Stimulated activated effector memory CD8-positive, alpha-beta T cell treated with anti-CD3 and anti-CD28 coated beads, Interleukin-12 subunit alpha, Interleukin-12 subunit beta, amount 100 ng/mL, for 72 hours (primary cell): Measurements from ENCODE around the gene PRDM11.

Source experiments
- ATAC-seq: fragments of 150-1000 bp; cut with Tn5 transposase; 2 replicates; pipeline ENCODE4 v1.10.0; 2021
- DNase-seq, 2 donors: peaks; one replicate each; pipeline ENCODE4 v3.0.0; 2021 to 2022; ENCODE audit warnings: low spot score in 2 of 2
- H3K27ac Mint-ChIP-seq: one replicate; pipeline ENCODE4 v1.8.0; 2022; ENCODE audit warnings: mild to moderate bottlenecking, mixed read lengths
- H3K36me3 Mint-ChIP-seq: one replicate; pipeline ENCODE4 v1.8.0; 2022; ENCODE audit warnings: mild to moderate bottlenecking, mixed read lengths
- H3K4me1 Mint-ChIP-seq: one replicate; pipeline ENCODE4 v1.8.0; 2022; ENCODE audit warnings: mixed read lengths
- H3K4me3 Mint-ChIP-seq: one replicate; pipeline ENCODE4 v1.8.0; 2022; ENCODE audit warnings: mild to moderate bottlenecking, mixed read lengths
- H3K9me3 Mint-ChIP-seq: one replicate; pipeline ENCODE4 v1.8.0; 2022; ENCODE audit warnings: mixed read lengths

The PRDM11 gene

DNA sequence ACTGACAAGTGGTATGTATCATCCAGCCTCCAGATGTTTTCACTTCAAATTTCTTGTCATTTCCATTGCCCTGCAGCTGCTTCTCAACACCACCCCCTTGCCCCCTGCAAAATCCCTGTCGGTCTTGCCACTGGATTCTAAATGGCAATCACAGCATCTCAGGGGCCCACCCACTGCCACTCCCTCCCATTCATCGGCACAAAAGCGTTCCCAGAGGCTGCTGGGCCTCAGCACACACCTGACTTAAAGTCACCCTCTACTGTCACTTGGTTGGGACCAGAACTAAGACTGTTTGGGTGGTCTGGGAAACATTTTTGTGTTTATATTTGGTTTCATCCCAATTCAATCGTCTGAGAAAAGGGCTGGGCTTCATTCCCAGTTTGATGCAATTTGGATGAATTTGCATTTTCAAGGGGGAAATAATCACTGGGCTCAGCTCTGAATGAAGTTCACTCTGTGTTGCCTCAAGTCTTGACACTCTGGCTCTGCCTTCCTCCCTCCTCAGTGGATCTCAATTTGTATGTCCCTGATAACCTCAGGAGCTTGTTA is 112.6 kb downstream of the PRDM11 start:
- no peak for DNase-seq
- no peaks in the 10 kb centered on the region for H3K36me3 Mint-ChIP-seq
- H3K4me1 Mint-ChIP-seq: no peaks in the 10 kb centered on the region
- no peak overlapping the region for H3K27ac Mint-ChIP-seq
- H3K4me3 Mint-ChIP-seq: no peak overlapping the region
- no peaks in the 10 kb centered on the region for H3K9me3 Mint-ChIP-seq
- ATAC-seq: no peak

DNA sequence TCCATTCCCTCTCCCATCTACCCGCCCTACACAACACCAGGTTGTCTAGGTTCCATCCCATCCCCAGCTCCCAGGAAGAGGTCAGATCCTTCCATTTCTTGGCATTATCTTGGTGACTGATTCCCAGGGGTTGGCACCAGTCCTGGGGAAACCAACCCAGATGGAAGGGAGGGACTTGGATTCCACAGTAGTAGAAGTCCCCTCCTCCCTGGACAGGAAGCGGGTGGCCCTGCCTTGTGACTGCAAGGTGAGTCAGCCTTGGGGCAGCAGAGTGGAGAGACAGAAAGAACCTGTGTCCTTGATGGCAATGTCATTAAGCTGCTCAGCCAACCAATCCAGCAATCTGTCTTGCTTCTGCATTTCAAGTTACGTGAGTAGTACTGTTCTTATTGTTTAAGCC is 113.2 kb downstream of the PRDM11 start:
- Mint-ChIP-seq H3K36me3 (no peaks in the 10 kb centered on the region), H3K27ac (no peak overlapping the region), H3K4me1 (no peaks in the 10 kb centered on the region), H3K4me3 (no peak overlapping the region), H3K9me3 (no peaks in the 10 kb centered on the region)
- ATAC-seq: no peak
- DNase-seq: no peak

DNA sequence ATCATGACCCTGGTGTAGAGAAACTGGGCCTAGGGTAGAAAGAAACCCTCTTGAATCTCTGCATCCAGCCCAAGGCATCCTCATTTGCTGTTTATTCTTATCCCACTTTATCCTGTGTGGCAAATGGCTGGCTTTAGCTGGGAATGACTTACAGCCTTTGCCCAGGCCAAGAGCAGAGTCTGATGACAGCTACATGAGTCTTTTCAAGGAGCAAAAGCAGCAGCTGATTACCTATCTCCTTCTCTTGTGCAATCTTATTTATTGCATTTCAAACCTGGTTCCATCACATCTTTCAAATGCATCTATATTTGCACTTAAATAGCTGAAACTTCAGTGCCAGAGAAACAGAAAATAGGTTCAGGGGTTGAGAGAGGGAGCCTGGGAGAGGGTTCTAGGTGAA is 113.6 kb downstream of the PRDM11 start:
- ATAC-seq: no peak
- Mint-ChIP-seq H3K27ac (no peak overlapping the region), H3K9me3 (no peaks in the 10 kb centered on the region), H3K4me3 (no peak overlapping the region), H3K36me3 (no peaks in the 10 kb centered on the region), H3K4me1 (no peaks in the 10 kb centered on the region)
- no peak for DNase-seq

DNA sequence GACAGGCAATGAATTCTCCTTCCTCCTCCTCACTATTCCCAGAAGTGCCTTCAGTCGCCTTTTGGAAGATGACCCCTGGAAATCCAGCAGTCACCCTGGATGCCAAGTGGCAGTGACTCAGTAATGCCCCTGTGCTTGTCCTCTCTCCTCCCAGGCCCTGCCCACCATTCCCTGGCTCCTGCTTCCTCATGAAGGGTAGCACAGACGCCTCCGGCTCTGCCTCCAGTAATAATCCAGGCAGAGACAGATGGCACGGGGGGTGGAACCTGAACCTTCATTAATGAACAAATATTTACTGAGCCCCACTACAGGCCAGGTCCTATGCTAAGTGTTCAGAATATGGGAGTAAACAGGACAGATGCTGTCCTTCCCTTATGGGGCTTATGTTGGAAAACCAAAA is 116.5 kb downstream of the PRDM11 start:
- H3K27ac Mint-ChIP-seq: no peak overlapping the region
- H3K4me1 Mint-ChIP-seq: no peaks in the 10 kb centered on the region
- H3K9me3 Mint-ChIP-seq: no peaks in the 10 kb centered on the region
- ATAC-seq: no peak
- H3K4me3 Mint-ChIP-seq: no peak overlapping the region
- DNase-seq: no peak
- no peaks in the 10 kb centered on the region for H3K36me3 Mint-ChIP-seq

DNA sequence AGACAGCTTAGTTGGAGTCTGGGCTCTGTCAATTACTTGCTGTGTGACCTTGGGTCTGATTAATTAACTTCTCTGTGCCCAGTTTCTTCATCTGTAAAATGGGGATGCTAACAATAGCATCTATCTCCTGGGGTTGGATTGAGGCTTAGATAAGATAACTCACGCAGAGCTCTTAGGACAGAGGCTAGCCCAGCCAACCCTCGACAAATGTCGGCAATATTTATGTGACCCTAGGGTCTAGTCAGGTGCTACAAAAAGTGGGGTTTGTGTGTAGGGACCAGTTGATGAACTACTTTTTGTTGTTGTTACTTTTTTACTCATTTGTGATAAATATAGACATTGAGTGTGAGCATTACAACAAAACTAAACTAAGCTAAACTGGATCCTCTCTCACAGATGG is 117.3 kb downstream of the PRDM11 start:
- Mint-ChIP-seq H3K9me3 (no peaks in the 10 kb centered on the region), H3K36me3 (no peaks in the 10 kb centered on the region), H3K27ac (no peak overlapping the region), H3K4me1 (no peaks in the 10 kb centered on the region), H3K4me3 (no peak overlapping the region)
- ATAC-seq (no peak), DNase-seq (no peak)

DNA sequence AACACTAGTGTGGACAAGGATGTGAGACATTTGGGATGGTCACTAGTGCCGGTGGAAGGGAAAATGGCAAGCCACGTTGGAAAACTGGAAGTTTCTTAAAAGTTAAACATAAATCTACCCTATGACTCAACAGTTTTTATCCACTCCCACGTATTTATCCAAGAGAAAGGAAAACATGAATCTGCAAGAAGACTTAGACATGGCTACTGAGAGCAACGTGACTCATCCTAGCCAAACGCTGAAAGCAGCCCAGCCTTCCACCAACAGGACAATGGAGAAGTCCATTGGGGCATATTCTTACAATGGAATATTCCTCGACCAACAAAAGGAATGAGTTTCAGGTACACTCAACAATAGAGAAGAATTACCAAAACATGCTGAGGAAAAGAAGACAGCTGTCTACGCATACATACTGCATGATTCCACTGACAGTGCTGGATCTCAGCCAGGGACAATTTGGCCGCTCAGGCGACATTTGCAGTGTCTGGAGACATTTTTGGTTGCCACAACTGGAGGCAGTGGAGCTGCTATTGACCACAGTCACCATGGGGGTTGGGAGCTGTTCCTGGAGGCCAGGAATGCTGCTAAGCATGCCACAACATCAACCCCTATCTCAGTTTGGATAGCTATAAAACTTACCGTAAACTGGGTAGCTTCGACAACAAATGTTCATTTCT is 118.5 kb downstream of the PRDM11 start:
- DNase-seq: no peak
- H3K4me1 Mint-ChIP-seq: no peaks in the 10 kb centered on the region
- no peak for ATAC-seq
- H3K36me3 Mint-ChIP-seq: no peaks in the 10 kb centered on the region
- H3K4me3 Mint-ChIP-seq: no peak overlapping the region
- no peak overlapping the region for H3K27ac Mint-ChIP-seq
- H3K9me3 Mint-ChIP-seq: no peaks in the 10 kb centered on the region

DNA sequence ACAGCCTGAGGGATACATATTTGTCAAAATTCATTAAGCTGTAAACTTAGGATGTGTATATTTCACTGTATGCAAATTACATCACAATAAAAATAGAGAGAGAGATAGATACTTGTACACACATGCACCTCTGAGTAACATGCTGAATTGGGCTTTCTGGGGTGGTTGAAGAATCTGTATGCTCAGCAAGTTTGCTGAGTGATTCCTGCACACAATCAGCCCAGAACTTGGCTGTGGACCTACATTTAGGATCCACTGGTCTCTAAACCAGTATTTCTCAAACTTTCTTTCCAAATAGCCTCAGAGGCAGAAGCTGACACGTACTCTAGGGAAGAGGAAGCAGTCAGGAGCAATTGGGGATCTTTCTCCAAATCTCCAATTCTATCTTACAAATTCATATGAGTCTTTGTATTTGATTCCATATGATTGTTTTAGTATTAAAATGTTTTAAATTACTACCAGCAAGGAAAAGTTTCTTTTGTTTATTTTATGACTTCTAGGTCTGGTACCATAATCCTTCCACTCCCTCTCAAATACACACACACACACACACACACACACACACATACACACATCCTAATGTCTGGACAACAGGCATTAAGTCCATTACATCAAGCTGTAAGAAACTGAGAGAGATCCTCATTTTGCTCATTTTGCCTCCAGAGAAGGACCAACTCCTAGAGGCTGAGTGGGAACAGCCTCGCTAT is 119.7 kb downstream of the PRDM11 start:
- no peak overlapping the region for H3K4me3 Mint-ChIP-seq
- H3K4me1 Mint-ChIP-seq: no peaks in the 10 kb centered on the region
- H3K27ac Mint-ChIP-seq: no peak overlapping the region
- H3K36me3 Mint-ChIP-seq: no peaks in the 10 kb centered on the region
- ATAC-seq (no peak), DNase-seq (no peak)
- no peaks in the 10 kb centered on the region for H3K9me3 Mint-ChIP-seq

DNA sequence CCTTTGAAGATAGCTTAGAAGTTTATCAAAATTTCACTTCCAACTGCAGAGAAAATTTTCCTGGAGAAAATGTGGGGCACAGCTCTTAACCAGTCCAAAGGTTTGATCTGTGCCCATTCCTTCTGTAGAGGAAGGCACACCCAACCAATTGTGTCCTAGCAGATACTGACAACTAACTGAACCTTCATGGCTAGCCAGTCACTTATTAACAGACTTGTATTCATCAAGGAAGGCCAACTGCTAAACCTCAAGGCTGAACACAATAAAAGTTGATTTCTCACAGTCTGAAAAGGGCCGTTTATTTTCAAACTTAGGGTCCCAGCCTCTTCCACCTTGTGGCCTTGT is 120.2 kb downstream of the PRDM11 start:
- DNase-seq (no peak), ATAC-seq (no peak)
- Mint-ChIP-seq H3K27ac (no peak overlapping the region), H3K36me3 (no peaks in the 10 kb centered on the region), H3K9me3 (no peaks in the 10 kb centered on the region), H3K4me1 (no peaks in the 10 kb centered on the region), H3K4me3 (no peak overlapping the region)

DNA sequence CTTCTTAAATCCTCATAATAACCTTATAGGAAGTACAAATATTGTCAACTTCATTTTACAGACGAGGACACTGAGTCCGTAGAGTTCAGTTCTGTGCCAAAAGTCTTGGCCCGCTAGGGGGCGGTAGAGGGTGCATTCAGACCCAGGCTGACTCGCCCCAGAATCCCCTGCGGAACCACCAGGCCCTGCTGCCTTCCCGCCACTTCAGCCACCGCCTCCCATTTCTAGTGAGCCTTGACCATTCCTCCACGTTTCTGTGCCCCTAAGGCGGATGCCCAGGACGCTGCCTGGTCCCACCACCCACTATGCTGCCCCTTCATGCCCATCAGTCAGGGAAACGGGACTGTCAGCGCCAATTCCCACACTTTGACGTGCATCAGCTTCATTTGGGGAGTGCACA is 120.6 kb downstream of the PRDM11 start:
- no peaks in the 10 kb centered on the region for H3K36me3 Mint-ChIP-seq
- DNase-seq (peak; percentile 14 to 57), ATAC-seq (no peak)
- H3K9me3 Mint-ChIP-seq: no peaks in the 10 kb centered on the region
- H3K4me1 Mint-ChIP-seq: no peaks in the 10 kb centered on the region
- H3K4me3 Mint-ChIP-seq: no peak overlapping the region
- no peak overlapping the region for H3K27ac Mint-ChIP-seq

DNA sequence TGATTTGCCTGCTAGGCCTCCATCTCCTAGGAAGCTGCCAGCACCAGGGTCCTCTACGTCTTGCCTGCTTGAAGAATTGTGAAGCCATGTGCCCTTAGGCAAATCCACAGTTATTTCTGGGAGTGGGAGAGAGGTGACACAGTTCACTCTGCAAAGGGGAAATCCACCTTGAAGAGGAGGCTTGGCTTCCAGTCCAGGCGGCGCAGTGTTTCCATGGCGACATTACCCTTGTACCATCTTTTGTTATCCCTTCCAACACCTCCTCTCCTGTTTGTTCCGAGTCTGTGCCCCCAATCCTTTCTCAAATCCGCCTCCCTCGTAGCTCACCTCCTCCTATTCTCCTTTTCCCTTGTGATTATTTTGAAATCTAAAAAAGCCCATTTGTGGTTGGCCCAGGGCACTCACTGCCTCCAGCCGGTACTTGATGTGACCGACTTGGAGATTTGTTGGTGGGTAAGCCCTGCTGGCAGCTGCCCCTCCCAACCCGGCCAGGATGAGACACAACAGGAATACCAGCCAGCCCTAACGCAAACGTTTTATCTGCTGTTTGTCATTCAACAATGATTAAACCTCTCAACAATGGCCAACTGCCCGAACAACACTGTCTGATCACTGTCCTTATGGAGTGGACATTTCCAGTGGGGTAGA is 121.3 kb downstream of the PRDM11 start:
- ATAC-seq (no peak), DNase-seq (no peak)
- Mint-ChIP-seq H3K9me3 (no peaks in the 10 kb centered on the region), H3K4me3 (no peak overlapping the region), H3K36me3 (no peaks in the 10 kb centered on the region), H3K4me1 (no peaks in the 10 kb centered on the region), H3K27ac (no peak overlapping the region)

DNA sequence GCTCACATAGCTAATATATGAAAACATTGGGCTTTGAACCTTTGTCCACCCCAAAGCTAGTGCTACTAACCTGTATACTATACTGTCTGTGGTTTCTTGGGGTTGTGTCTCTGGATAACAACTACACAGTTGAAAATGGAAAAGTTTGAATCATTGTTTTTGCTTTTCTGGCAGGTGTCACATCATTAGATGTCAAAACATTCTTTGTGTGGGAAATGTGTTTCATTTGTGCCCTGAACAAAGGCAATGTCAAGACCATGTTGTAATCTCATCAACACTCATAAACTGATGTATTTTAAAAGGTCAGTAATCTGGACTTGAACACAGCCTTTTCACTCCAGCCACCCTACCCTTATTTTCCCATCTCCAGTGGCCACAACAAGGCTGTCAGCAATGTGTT is 123.2 kb downstream of the PRDM11 start:
- ATAC-seq (no peak), DNase-seq (no peak)
- H3K27ac Mint-ChIP-seq: no peak overlapping the region
- no peaks in the 10 kb centered on the region for H3K9me3 Mint-ChIP-seq
- H3K4me1 Mint-ChIP-seq: no peaks in the 10 kb centered on the region
- no peaks in the 10 kb centered on the region for H3K36me3 Mint-ChIP-seq
- no peak overlapping the region for H3K4me3 Mint-ChIP-seq

DNA sequence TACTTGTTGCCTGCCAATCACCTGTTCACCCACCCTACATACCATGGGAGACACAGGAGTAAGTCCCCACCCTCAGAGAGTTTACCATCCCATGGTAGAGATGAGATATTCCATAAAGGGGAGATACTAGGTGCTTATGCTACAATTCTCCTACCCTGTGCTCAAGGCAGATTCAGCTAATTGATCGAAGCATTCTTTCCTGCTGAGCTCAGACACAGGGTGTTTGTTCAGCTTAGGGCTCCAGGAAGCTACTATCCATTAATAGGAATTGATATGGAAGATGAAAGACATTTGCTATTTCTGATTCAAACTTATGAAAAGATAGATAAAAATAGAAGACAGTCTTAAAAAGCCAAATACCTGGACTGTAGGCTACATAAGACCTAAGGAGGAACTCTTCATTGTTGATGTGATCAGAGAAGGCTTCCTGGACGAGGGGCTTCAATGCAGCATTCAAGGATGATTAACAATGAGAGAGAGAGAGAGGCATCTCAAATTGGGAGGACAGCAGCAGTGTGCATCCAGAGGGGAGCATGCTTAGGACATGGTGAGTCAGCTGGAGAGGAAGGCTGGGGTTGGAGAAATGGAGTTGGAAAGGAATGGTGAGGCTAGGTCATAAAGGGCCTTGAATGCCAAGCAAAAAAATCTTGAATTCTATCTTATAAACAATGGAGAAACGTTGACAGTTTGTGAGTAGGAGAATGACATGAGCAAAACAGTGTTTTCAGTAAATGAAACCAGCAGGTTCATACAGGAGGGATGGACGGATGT is 124.7 kb downstream of the PRDM11 start:
- Mint-ChIP-seq H3K36me3 (no peaks in the 10 kb centered on the region), H3K9me3 (no peaks in the 10 kb centered on the region)
- ATAC-seq: no peak

DNA sequence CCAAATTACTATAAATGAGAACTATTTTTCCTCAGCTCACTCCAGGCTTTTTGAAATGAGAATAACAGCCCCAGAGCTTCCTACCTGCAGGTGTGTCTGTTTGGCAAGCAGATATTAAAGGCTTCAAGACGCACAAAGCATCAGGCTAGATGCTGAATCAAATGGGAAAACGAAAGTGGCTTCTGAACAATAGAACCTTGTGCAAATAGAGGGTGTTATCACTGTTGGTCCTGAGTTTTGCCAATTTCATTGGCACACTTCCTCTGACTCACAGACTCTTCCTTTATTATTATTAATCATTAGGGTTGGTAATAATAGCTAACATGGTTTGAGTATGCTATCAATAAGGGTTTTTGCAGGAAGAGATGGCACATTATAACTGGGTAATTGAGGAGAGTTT is 126.3 kb downstream of the PRDM11 start:
- DNase-seq (no peak), ATAC-seq (no peak)
- H3K4me1 Mint-ChIP-seq: no peaks in the 10 kb centered on the region
- H3K36me3 Mint-ChIP-seq: no peaks in the 10 kb centered on the region
- no peaks in the 10 kb centered on the region for H3K9me3 Mint-ChIP-seq
- H3K27ac Mint-ChIP-seq: no peak overlapping the region
- H3K4me3 Mint-ChIP-seq: no peak overlapping the region

More for the DNA sequence above, 124.7 kb downstream of the PRDM11 start:
- Mint-ChIP-seq H3K27ac (no peak overlapping the region), H3K4me3 (no peak overlapping the region), H3K4me1 (no peaks in the 10 kb centered on the region)
- DNase-seq: no peak

DNA sequence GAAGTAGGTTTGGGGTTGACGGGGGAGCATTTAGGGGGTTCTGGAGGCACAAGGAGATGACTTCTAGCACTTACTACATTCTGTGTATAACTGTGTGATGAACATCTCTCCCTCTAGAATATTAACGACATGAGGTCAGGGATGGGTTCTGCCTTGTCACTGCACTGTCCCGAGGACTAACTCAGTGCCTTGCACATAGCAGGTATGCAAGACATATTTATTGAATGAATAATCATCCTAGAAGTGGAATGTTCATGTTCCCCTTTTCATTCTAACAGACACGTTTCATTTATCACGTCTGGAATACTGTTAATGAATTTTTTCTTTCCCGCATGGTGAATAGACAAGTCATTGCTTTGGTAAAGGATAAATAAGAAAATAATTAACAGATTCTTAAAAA is 127.1 kb downstream of the PRDM11 start:
- no peak for ATAC-seq

DNA sequence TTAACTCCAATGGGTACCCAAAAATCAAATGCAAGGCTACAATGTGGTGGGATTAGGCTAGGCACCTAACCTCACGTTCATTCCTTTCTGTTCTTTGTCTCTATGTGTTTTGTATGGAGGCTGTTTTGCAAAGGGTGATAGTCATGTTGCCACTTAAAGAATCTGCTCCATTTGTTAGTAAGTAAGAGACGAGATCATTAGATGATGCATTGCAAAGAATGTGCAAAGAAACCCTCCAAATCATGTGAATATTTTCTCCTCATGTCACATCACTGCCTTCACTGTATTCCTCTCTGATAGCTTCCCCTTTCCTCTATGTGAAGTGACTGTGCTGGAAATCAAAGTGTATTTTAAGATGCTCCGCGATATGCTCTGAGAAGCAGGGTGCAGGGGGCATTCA is 127.8 kb downstream of the PRDM11 start:
- DNase-seq: no peak
- no peaks in the 10 kb centered on the region for H3K4me1 Mint-ChIP-seq
- H3K27ac Mint-ChIP-seq: no peak overlapping the region
- no peaks in the 10 kb centered on the region for H3K36me3 Mint-ChIP-seq
- ATAC-seq: no peak
- no peak overlapping the region for H3K4me3 Mint-ChIP-seq
- no peaks in the 10 kb centered on the region for H3K9me3 Mint-ChIP-seq

More for the DNA sequence above, 127.1 kb downstream of the PRDM11 start:
- no peak for DNase-seq
- no peaks in the 10 kb centered on the region for H3K4me1 Mint-ChIP-seq
- no peaks in the 10 kb centered on the region for H3K9me3 Mint-ChIP-seq
- no peaks in the 10 kb centered on the region for H3K36me3 Mint-ChIP-seq
- H3K27ac Mint-ChIP-seq: no peak overlapping the region
- H3K4me3 Mint-ChIP-seq: no peak overlapping the region
